Activated CD4-positive, CD25-positive, alpha-beta regulatory T cell treated with anti-CD3 and anti-CD28 coated beads, Interleukin-2, amount 50 U/mL, for 24 hours (primary cell): ENCODE results near the gene ITSN1.
"Not testable (repeated sequence)": the region's sequence is repeated elsewhere in the genome, so short reads cannot be mapped to it uniquely, and the experiment has no call there.

ENCODE experiments used
- ATAC-seq, 2 donors: fragments of 150-1000 bp; cut with Tn5 transposase; one replicate each; pipeline ENCODE4 v1.10.0; 2021; ENCODE audit warnings: mild to moderate bottlenecking in 1 of 2, moderate library complexity in 1 of 2

The ITSN1 gene

DNA sequence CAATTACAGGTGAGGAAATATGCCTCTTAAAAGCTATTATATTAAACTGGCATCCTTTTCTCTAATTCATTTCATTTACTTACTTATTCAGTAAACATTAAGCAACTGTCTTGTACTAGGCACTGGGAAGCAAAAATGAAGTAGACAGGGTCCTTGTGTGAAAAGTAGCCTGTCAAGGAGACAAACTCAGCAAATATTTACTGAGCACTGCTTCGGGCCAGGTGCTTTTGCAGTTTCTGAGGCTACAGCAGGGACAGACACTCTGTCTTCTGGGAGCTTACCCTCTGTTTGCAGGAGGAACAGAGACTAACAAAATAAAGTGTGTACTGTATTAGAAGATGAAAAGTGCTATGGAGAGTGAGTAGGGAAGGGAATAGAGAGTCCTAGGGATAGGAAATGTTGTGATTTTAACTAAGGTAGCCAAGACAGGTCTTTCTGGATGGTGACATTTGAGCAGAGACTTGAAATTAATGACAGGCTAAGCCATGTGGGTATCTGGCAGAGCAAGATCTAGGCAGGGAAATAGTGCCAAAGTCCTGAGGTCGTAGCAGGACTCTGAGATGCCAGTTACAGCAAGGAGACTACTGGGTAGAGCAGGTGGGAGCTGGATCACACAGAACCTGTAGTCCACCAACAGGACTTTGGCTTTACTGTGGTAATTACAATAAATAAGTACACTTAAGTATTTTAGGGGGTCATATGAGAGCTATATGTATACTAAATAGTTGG is 133.0 kb downstream of the ITSN1 start:
- no peak for ATAC-seq

DNA sequence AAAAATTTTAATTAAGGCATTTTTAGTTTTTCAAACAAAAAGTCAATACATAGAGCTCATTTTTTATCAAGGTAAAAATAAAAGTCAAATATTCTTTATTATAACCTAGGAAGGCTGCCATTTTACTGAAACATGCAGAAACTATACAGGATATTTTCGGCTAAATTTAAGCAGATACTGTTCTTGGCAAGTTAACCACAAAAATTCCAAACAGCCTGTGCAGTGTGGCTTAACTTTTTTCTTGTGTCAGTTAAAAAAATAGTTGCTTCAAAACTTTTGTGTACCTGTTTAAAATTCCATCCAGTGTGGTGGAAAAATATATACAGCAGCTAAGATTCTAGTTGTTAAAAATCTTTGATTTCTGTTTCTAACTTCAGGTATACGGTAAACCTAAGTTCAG is 138.3 kb downstream of the ITSN1 start:
- ATAC-seq, result no peak

GRCh38 chr21:33781121-33781520 is 138.8 kb downstream of the ITSN1 start:
- no peak for ATAC-seq

DNA sequence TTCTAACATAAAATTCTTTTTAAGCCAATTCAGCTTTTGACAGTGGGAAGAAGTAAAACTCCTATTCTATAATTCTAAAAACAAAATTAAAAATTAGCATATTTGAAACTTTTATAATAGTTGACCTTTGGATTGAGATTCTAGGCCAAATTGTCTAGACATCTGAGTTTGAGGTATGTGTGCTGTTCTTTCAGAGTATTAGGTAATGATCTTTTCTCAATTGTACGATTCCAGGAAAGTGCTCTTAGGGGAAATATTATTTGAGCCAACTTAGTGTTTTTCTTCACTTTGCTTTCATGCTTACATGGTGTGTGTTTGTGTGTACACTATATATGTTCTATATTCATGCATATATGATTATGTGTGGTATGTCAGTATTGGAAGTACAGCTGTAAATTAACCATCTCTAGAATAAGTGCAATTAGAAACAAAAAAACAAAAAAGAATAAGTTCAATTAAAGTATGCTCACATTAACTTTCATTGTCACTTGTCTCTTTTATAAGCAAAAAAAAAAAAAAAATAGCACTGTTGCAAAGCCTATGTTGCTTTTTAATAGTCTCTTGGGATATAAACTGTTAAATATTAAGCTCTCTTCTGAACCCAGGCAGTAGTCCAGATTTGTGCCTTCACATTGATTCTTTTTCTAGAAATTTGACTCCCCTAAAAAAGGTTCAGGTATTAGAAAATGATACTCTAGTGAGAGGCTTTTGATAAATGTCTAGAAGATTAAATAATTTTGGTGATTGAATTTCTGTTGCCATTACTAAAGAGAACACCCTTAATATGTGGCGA is 141.1 kb downstream of the ITSN1 start:
- ATAC-seq, result no peak

DNA sequence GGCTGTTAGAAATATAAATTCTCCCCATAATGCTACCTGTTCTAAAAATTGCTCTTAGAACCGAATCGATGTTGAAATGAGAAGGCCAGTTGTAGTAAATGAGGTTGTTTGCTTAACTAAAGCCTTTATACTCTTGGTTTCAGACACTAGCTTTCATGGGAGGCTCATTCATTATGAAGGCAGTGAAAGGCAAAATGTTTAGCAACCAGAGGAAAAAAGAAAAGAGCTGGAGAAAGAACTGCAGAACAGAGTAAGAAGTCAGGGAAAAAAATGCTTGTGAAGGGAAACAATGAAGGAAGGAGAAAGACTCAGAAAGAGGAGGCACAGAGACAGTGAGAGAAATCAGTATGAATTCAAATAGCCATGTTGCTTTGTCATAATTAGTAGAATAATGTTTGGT is 145.1 kb downstream of the ITSN1 start:
- ATAC-seq, result no peak

GRCh38 chr21:33788438-33788837 is 146.1 kb downstream of the ITSN1 start:
- not testable (repeated sequence) for ATAC-seq

DNA sequence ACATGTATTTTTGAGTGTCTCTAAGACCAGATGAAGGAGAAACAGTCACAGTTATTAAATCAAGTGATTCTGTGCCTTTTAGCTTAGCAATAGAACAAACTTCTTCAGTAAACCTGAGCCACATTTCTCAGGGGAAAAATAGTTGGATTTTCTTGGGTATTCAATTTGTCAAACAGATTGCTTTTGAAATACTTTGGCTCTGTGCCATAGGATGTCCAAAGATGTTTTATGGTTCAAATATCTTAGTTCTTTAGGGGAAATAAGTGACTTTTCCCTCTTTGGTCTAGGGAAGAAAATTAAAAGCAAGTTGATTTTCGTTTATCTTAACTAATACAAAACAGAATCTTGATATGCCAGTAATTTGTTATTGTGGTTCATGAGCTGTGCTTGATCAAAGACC is 147.4 kb downstream of the ITSN1 start:
- no peak for ATAC-seq

DNA sequence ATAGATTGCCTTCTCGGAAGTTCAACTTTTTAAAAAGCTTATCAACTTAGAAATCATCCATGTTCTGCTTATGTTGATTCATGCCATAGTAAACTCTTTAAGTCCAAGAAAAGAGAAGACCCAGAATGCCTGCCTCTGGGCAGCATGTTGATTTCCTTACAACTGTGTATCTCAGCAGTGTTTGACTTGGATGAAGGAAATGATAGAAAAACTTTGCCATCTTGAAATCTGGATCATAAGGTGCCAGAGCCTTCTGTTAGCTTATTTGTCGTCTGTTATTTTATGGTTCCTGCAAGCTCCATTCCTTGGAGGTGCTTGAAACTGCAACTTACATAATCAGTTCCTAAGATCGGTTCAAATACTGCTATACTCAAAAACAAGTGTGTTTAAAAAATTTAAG is 148.8 kb downstream of the ITSN1 start:
- no peak for ATAC-seq

- no peak for ATAC-seq
Measured at GRCh38 chr21:33794596-33794995, 152.3 kb downstream of the ITSN1 start.

GRCh38 chr21:33797565-33797964 is 155.3 kb downstream of the ITSN1 start:
- ATAC-seq, result no peak

GRCh38 chr21:33799378-33800090 is 157.2 kb downstream of the ITSN1 start:
- no peak for ATAC-seq

- ATAC-seq, result no peak
Measured at GRCh38 chr21:33800753-33801423, 158.6 kb downstream of the ITSN1 start.

DNA sequence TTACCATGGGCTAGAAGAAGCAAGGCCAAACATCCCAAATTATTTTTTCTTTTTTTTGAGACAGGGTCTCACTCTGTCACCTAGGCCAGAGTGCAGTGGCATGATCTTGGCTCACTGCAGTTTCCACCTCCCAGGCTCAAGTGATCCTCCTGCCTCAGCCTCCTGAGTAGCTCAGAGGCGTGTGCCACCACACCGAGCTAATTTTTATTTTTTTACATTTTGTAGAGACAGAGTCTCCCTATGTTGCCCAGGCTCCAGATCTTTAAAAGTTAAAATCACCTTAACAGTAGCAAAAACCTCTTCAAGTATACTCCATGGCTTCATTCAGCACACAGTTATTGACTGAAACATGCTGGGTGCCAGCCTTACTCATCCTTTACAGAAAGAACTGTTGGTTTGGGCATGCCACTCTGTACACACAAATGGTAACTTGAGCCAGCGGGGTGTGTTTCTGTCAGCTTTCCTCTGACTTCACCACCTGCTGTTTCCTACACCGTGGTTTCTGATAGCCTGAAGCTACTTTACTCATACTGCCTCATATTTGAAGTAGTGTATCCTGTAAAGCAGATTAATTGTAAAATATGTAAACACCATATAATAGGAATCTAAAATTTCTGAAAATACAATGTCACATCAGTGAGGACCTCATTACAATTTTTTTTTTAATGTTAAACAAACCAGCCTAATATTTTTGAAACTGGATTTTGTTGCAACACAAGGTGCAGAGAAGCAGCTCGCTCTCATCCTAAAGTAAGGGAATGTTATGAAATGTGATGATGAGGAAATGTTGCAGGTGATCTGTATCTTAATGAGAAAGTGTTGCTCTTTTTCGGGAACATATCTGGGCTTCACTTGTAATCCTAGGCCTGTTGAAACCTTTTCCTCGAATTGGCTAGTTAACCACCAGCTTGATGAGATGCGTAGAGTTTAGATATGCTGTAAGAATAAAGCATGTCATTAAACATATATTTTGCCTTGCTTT is 159.4 kb downstream of the ITSN1 start:
- no peak for ATAC-seq

- ATAC-seq, result no peak
Measured at GRCh38 chr21:33802481-33802880, 160.2 kb downstream of the ITSN1 start.

GRCh38 chr21:33808715-33809367 is 166.5 kb downstream of the ITSN1 start:
- no peak for ATAC-seq

- no peak for ATAC-seq
Measured at GRCh38 chr21:33810766-33811165, 168.5 kb downstream of the ITSN1 start.

DNA sequence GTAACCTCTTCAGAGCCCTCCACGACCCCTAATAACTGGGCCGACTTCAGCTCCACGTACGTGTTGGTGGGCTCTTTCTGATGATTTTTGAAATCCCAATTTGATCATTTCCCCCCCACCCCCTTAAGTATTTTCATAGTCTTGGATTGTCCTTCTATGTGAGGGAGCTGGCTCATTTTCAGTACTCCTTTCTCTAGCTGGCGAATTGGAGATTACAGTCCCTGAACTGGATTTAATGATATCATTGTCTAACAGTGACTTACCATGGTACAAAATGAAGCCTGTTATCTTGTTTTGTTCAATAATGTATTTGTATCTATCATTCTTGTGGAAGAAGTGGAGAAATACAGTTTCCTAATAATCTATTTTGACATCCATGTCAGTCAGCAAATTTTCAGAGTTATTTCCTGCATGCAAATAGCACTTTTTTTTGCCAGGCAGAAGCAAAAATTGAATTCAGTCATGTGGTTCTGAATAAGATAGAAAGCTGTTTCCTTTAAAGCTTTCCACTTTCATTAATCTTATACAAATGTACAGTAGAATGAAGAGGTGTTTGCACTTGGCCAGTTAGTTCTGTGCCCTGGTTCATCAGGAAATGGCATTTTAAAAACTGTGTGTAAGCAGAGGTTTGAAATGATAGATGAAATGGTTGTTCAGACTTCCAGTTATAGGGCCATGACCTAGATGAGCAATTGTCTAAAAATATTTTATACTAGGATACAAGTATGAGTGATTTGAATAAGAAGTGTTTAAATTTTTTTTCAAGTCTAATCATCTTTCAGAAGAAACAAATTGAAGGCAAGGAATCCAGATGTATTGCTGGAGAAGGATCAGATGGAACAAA is 169.1 kb downstream of the ITSN1 start:
- ATAC-seq, result no peak

GRCh38 chr21:33813832-33814365 is 171.6 kb downstream of the ITSN1 start:
- ATAC-seq, result no peak

- ATAC-seq, result no peak
Measured at GRCh38 chr21:33815143-33815707, 172.9 kb downstream of the ITSN1 start.

GRCh38 chr21:33816174-33816573 is 173.9 kb downstream of the ITSN1 start:
- no peak for ATAC-seq
